H9 (cell line): ENCODE data around the gene MSH3. TPM values are rescaled to one million over a fixed set of nuclear protein-coding genes. Genes with fewer than 3 reads are reported as not detected.

Experiments
- DNase-seq: peaks from one replicate; pipeline ENCODE4 v3.0.0-alpha.2; 2017
- H2AFZ ChIP-seq: one replicate; pipeline ENCODE4 v1.6.1; 2013; ENCODE audit warnings: mild to moderate bottlenecking, low read length, control low read depth, moderate library complexity
- H2AK5ac ChIP-seq: 2 replicates; pipeline ENCODE4 v1.6.1; 2013; ENCODE audit warnings: low read length, control low read depth, mixed read lengths; ENCODE audit not compliant: insufficient read length
- H2BK120ac ChIP-seq: one replicate; pipeline ENCODE4 v1.6.1; 2013; ENCODE audit warnings: low read depth, mild to moderate bottlenecking, low read length, control low read depth, inconsistent platforms; ENCODE audit not compliant: poor library complexity, severe bottlenecking
- H2BK12ac ChIP-seq: 2 replicates; pipeline ENCODE4 v1.6.1; 2013; ENCODE audit warnings: low read length, control low read depth, mixed read lengths, low read depth; ENCODE audit not compliant: insufficient read length
- H2BK15ac ChIP-seq: 2 replicates; pipeline ENCODE4 v1.6.1; 2013; ENCODE audit warnings: low read depth, low read length, control low read depth
- H2BK20ac ChIP-seq: one replicate; pipeline ENCODE4 v1.6.1; 2013; ENCODE audit warnings: low read depth, mild to moderate bottlenecking, low read length, control low read depth, inconsistent platforms; ENCODE audit not compliant: poor library complexity, severe bottlenecking
- H2BK5ac ChIP-seq: 2 replicates; pipeline ENCODE4 v1.6.1; 2013; ENCODE audit warnings: low read length, control low read depth, mixed read lengths; ENCODE audit not compliant: insufficient read length
- H3K14ac ChIP-seq: 2 replicates; pipeline ENCODE4 v1.6.1; 2013; ENCODE audit warnings: low read length, control low read depth; ENCODE audit not compliant: insufficient read depth
- H3K18ac ChIP-seq: 2 replicates; pipeline ENCODE4 v1.6.1; 2013; ENCODE audit warnings: low read depth, mild to moderate bottlenecking, mixed read lengths, low read length, control low read depth; ENCODE audit not compliant: insufficient read length
- H3K23ac ChIP-seq: 2 replicates; pipeline ENCODE4 v1.6.1; 2013; ENCODE audit warnings: low read length, control low read depth, mixed read lengths, low read depth; ENCODE audit not compliant: insufficient read length
- H3K23me2 ChIP-seq: 2 replicates; pipeline ENCODE4 v1.6.1; 2013; ENCODE audit warnings: low read depth, mild to moderate bottlenecking, mixed read lengths, low read length, control low read depth; ENCODE audit not compliant: insufficient read length, poor library complexity, severe bottlenecking
- H3K27ac ChIP-seq: 2 replicates; pipeline ENCODE4 v1.5.1; 2013; ENCODE audit warnings: low read length, control low read depth, mixed read lengths, low read depth; ENCODE audit not compliant: insufficient read length
- H3K27me3 ChIP-seq: 2 replicates; pipeline ENCODE4 v1.6.1; 2013; ENCODE audit warnings: low read length, control low read depth, inconsistent platforms; ENCODE audit not compliant: insufficient read depth
- H3K4ac ChIP-seq: 2 replicates; pipeline ENCODE4 v1.6.1; 2013; ENCODE audit warnings: low read depth, mild to moderate bottlenecking, control low read depth, inconsistent platforms, low read length, moderate library complexity
- H3K4me1 ChIP-seq: 2 replicates; pipeline ENCODE4 v1.6.1; 2013; ENCODE audit warnings: low read length, control low read depth, inconsistent platforms; ENCODE audit not compliant: insufficient read depth
- H3K4me2 ChIP-seq: 2 replicates; pipeline ENCODE4 v1.6.1; 2013; ENCODE audit warnings: low read length, control low read depth, mixed read lengths; ENCODE audit not compliant: insufficient read length, insufficient read depth
- H3K56ac ChIP-seq: 2 replicates; pipeline ENCODE4 v1.6.1; 2013; ENCODE audit warnings: low read depth, mild to moderate bottlenecking, mixed read lengths, low read length, control low read depth; ENCODE audit not compliant: insufficient read length
- H3K79me1 ChIP-seq: 2 replicates; pipeline ENCODE4 v1.6.1; 2013; ENCODE audit warnings: low read depth, mild to moderate bottlenecking, moderate library complexity, low read length, control low read depth, inconsistent platforms; ENCODE audit not compliant: insufficient read depth, poor library complexity, severe bottlenecking
- H3K79me2 ChIP-seq: 2 replicates; pipeline ENCODE4 v1.6.1; 2013; ENCODE audit warnings: low read length, control low read depth, inconsistent platforms; ENCODE audit not compliant: insufficient read depth
- H3K9ac ChIP-seq: 2 replicates; pipeline ENCODE4 v1.6.1; 2013; ENCODE audit warnings: low read length, control low read depth, mixed read lengths; ENCODE audit not compliant: insufficient read length; ENCODE audit errors: extremely low read depth
- H3K9me3 ChIP-seq: one replicate; pipeline ENCODE4 v1.6.1; 2013; ENCODE audit warnings: low read depth, low read length, inconsistent platforms; ENCODE audit not compliant: control insufficient read depth
- H3T11ph ChIP-seq: one replicate; pipeline ENCODE4 v1.6.1; 2013; ENCODE audit warnings: mild to moderate bottlenecking, low read length, control low read depth, inconsistent platforms
- H4K20me1 ChIP-seq: one replicate; pipeline ENCODE4 v1.6.1; 2013; ENCODE audit not compliant: control insufficient read depth, insufficient read length, insufficient read depth
- H4K5ac ChIP-seq: 2 replicates; pipeline ENCODE4 v1.6.1; 2013; ENCODE audit warnings: low read depth, mild to moderate bottlenecking, mixed read lengths, low read length, control low read depth; ENCODE audit not compliant: insufficient read length
- H4K8ac ChIP-seq: replicated peaks from 2 replicates; pipeline ENCODE4 v1.6.1; 2013; ENCODE audit warnings: low read length, control low read depth, mixed read lengths, low read depth; ENCODE audit not compliant: insufficient read length
- H4K91ac ChIP-seq: 2 replicates; pipeline ENCODE4 v1.6.1; 2013; ENCODE audit warnings: low read depth, mild to moderate bottlenecking, moderate library complexity, mixed read lengths, low read length, control low read depth; ENCODE audit not compliant: insufficient read length
- H3K27ac Mint-ChIP-seq, 3 experiments: 2 replicates in 2 of 3; 3 replicates in 1 of 3; pipeline ENCODE4 v1.8.0; 2020 to 2021; ENCODE audit warnings: mixed read lengths in 3 of 3, mild to moderate bottlenecking in 1 of 3, moderate library complexity in 1 of 3
- H3K27me3 Mint-ChIP-seq: 2 replicates; pipeline ENCODE4 v1.8.0; 2021; ENCODE audit warnings: low read depth, mild to moderate bottlenecking, moderate library complexity, mixed read lengths
- H3K36me3 Mint-ChIP-seq, 3 experiments: 2 replicates in 2 of 3; 3 replicates in 1 of 3; pipeline ENCODE4 v1.8.0; 2020 to 2021; ENCODE audit warnings: low read depth in 3 of 3, mixed read lengths in 3 of 3; ENCODE audit not compliant: insufficient read depth in 1 of 3
- H3K4me1 Mint-ChIP-seq, 2 experiments: 2 replicates each; pipeline ENCODE4 v1.8.0; 2020; ENCODE audit warnings: mixed read lengths in 2 of 2
- H3K4me3 Mint-ChIP-seq, 2 experiments: 2 replicates in 1 of 2; 3 replicates in 1 of 2; pipeline ENCODE4 v1.8.0; 2020 to 2021; ENCODE audit warnings: mild to moderate bottlenecking in 2 of 2, mixed read lengths in 2 of 2, moderate library complexity in 1 of 2
- H3K9me3 Mint-ChIP-seq, 2 experiments: 2 replicates in 1 of 2; 3 replicates in 1 of 2; pipeline ENCODE4 v1.8.0; 2020; ENCODE audit warnings: mild to moderate bottlenecking in 2 of 2, mixed read lengths in 2 of 2, moderate library complexity in 1 of 2
- WGBS: extraction: QIAGEN DNeasy Blood & Tissue Kit; methylation state at CpG from one replicate; pipeline ENCODE4 v1.1.7; 2013; ENCODE audit warnings: missing lambda C conversion rate, low lambda C conversion rate, mixed read lengths; ENCODE audit not compliant: insufficient read length; ENCODE audit errors: extremely low coverage; 5-methylcytosine and 5-hydroxymethylcytosine counted together
- total RNA-seq: library from RNA; stranded (reverse); gene quantifications from 2 replicates; pipeline ENCODE4 v1.2.1, GENCODE V29; 2021
- TF ChIP-seq, protein P1 (sequence below): fragments of 200-600 bp; sonication (generic); conservative IDR thresholded peaks from 3 replicates; pipeline ENCODE4 v1.8.0; 2021; ENCODE audit warnings: antibody characterized with exemption, mild to moderate bottlenecking

Gene MSH3
- total RNA-seq, 1 experiment from 2014 or later, result 17.3 TPM

- H3K9me3 ChIP-seq, result no peaks in the 10 kb centered on the region
- no peak overlapping the region for H3K4me3 Mint-ChIP-seq
- no peak overlapping the region for H3T11ph ChIP-seq
- no peak overlapping the region for H2BK20ac ChIP-seq
- no peak overlapping the region for H3K14ac ChIP-seq
- no peak overlapping the region for H3K4ac ChIP-seq
- H2BK120ac ChIP-seq, result no peak overlapping the region
- H4K8ac ChIP-seq, result no peak overlapping the region
- no peaks in the 10 kb centered on the region for H3K79me2 ChIP-seq
- H2BK12ac ChIP-seq, result no peak overlapping the region
- H4K20me1 ChIP-seq, result no peaks in the 10 kb centered on the region
- no peaks in the 10 kb centered on the region for H3K4me1 ChIP-seq
- H3K27me3 ChIP-seq, result no peaks in the 10 kb centered on the region
- no peaks in the 10 kb centered on the region for H3K23me2 ChIP-seq
- H3K36me3 Mint-ChIP-seq, result peaks cover under 1 to 2% (median under 1%) of the 10 kb centered on the region in 3 experiments
- DNase-seq, result no peak
- H2AK5ac ChIP-seq, result no peak overlapping the region
- TF ChIP-seq, protein P1, sequence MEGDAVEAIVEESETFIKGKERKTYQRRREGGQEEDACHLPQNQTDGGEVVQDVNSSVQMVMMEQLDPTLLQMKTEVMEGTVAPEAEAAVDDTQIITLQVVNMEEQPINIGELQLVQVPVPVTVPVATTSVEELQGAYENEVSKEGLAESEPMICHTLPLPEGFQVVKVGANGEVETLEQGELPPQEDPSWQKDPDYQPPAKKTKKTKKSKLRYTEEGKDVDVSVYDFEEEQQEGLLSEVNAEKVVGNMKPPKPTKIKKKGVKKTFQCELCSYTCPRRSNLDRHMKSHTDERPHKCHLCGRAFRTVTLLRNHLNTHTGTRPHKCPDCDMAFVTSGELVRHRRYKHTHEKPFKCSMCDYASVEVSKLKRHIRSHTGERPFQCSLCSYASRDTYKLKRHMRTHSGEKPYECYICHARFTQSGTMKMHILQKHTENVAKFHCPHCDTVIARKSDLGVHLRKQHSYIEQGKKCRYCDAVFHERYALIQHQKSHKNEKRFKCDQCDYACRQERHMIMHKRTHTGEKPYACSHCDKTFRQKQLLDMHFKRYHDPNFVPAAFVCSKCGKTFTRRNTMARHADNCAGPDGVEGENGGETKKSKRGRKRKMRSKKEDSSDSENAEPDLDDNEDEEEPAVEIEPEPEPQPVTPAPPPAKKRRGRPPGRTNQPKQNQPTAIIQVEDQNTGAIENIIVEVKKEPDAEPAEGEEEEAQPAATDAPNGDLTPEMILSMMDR, result no peak
- H2BK5ac ChIP-seq, result no peak overlapping the region
- no peak overlapping the region for H3K9ac ChIP-seq
- H4K5ac ChIP-seq, result no peak overlapping the region
- no peak overlapping the region for H2AFZ ChIP-seq
- WGBS, result no CpG with 5 or more reads among the region's 4 CpGs
- no peak overlapping the region for H3K4me2 ChIP-seq
- no peak overlapping the region for H3K27ac ChIP-seq
- H3K4me1 Mint-ChIP-seq, result no peaks in the 10 kb centered on the region
- H3K27ac Mint-ChIP-seq, result no peak overlapping the region; a peak in 2 of 7 replicates
- H3K27me3 Mint-ChIP-seq, result no peaks in the 10 kb centered on the region
- no peak overlapping the region for H4K91ac ChIP-seq
- peaks cover under 1% of the 10 kb centered on the region in 2 experiments; a peak in 3 of 5 replicates for H3K9me3 Mint-ChIP-seq
- no peak overlapping the region for H3K56ac ChIP-seq
- H3K23ac ChIP-seq, result no peak overlapping the region
- H2BK15ac ChIP-seq, result no peak overlapping the region
- H3K18ac ChIP-seq, result no peak overlapping the region
- no peaks in the 10 kb centered on the region for H3K79me1 ChIP-seq
Observed at GRCh38 chr5:80835128-80835527, 180.7 kb downstream of the MSH3 start.
